Measurements from ENCODE around the gene ZBTB7C.
"Not testable (repeated sequence)": the region's sequence is repeated elsewhere in the genome, so short reads cannot be mapped to it uniquely, and the experiment has no call there.

Gene ZBTB7C

DNA sequence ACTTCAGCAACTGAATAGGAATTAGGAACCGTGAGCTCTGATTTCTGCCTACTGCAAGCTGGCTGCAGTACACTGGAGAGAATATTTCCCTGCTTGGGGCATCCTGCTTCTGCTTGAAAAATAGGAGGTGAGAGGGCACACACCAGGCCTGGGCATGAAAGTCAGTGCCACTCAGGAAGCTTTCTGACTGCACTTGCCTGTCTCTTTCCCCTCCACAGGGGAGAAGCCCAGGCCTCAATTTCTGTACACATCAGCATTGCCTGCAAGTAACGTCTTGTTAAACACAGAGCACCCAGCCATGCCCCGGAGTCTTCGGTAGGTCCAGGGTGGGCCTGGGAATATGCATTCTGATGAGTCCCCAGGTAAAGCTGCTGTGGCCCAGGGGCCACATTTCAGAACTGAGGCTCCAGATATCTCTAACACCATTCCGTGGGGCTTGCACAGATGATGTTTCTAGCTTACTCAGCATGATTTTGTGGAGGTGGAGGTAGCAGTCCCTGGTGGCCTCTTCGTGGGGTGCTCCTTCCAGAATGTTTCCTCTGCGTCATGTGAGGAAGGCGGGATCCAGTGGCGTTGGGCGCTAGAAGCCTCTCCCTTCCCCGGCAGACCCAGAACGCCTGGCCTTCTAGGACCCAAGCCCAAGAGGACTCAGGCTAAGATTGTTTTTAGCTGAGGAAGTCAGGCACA lies 114.1 kb downstream of the ZBTB7C start:
- no peak for DNase-seq

DNA sequence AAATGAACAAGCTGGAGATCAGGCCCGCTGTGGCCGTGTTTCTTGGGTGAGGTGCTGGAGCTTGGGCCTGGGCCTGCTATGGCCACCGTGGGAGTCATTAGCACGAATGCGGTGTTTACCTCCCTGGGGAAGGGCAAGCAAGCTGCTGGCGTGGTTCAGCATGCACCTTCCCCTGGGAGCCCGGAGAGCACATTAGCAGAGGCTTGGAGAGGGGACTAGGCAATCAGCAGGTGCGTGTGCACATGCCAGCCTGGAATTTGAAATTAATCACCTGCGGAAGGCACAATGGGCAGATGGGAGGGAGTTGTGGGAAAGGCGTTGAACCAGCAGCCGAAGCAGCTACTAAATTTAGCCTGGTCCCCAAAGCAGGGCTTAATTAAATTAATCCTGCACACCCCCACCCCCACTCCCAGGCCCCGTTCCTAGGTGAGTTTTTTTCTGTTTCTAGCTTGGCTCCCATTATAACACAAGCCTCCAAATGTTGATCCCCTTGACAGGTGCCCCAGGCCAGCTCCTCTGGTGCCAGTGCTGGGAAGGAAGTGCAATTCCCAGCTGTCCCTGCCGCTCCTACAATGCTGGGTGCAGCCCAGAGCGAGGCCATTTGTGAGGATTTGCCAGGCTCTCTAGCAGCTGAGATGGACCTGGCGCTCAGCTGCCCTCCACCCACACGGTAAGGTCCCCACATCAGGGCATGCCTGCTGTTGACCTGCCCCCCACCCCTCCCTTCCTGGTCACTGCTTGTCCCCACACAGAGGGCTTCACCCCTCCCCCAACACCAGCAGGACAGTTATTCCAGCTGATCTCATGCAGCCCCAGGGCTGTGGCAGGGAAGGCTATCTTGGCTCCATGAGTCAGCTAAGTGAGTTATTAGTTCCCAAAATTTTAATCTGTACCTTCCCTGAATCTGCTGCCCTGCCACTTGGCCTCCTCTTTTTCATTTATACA lies 115.0 kb downstream of the ZBTB7C start:
- no peak for DNase-seq

DNA sequence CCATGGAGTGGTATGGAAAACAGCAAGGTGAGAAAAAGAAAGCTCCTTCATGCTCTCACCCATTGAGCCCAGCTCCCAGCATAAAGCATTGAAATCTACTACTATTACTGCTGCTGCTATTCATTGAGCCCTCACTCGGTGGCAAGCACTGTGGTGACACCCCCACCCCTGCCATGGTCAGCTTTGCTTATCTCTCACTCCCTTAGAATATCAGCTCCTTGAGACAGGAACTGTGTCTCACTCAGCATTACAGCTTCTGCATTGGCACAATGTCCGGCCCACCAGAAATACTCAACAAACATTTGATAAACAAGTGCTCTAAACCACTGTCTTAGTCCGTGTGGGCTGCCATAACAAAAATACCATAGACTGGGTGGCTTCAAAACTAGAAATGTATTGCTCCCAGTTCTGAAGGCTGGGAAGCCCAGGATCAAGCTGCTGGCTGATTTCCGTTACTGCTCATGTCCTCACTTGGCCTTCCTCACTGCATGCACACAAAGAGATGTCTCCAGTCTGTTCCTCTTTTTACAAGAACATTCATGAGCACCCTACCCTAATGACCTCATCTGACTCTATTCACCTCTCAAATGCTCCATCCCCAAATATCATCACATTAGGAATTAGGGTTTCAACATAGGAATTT lies 116.3 kb downstream of the ZBTB7C start:
- no peak for DNase-seq

- no peak for DNase-seq
Measured at GRCh38 chr18:48292229-48292628, 117.0 kb downstream of the ZBTB7C start.

- no peak for DNase-seq
Measured at GRCh38 chr18:48290162-48290926, 118.8 kb downstream of the ZBTB7C start.

DNA sequence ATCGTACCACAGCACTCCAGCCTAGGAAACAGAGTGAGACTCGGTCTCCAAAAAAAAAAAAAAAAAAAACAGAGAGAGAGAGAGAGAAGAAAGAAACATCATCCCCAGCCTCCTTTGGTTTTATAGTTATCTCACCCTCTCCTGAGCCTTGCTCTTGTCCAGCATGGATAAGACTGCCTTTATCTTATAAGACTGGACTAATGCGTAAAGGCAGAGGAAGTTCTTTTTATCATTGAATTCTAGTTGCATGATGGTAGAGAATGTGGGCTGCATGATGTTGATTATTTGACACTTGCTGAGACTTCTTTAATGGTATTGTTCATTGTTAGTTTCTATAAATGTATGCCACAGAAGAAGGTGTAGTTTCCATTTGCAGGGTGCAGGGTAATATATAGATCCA lies 124.4 kb downstream of the ZBTB7C start:
- DNase-seq = no peak

GRCh38 chr18:48284011-48284410 lies 125.2 kb downstream of the ZBTB7C start:
- not testable (repeated sequence) for DNase-seq

DNA sequence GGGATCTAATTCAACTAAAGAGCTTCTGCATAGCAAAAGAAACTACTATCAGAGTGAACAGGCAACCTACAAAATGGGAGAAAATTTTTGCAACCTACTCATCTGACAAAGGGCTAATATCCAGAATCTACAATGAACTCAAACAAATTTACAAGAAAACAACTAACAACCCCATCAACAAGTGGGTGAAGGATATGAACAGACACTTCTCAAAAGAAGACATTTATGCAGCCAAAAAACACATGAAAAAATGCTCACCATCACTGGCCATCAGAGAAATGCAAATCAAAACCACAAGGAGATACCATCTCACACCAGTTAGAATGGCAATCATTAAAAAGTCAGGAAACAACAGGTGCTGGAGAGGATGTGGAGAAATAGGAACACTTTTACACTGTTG lies 127.7 kb downstream of the ZBTB7C start:
- not testable (repeated sequence) for DNase-seq

GRCh38 chr18:48279312-48279711 lies 129.9 kb downstream of the ZBTB7C start:
- no peak for DNase-seq

- DNase-seq = no peak
Measured at GRCh38 chr18:48278081-48278480, 131.1 kb downstream of the ZBTB7C start.

DNA sequence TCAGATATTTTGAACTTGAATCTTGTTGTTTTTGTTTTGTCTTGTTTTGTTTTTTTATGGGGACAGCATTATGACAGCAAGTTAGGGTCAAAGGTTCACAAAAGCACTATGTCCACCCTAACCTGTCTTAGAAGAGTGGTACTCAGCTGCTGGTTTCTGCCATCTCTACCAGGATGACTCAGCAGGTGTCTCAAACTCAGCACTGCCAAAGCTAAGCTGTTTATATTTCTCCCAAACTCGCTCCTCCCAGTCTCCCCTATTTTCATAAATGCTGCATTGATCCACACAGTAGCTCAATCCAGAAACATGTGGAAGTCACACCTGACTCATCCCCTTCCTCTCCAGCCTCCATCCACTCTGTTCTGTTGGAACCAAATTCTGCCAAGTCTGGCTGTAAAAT lies 134.9 kb downstream of the ZBTB7C start:
- no peak for DNase-seq

- no peak for DNase-seq
Measured at GRCh38 chr18:48270929-48271328, 138.3 kb downstream of the ZBTB7C start.

GRCh38 chr18:48265328-48265727 lies 143.9 kb downstream of the ZBTB7C start:
- no peak for DNase-seq

- DNase-seq = no peak
Measured at GRCh38 chr18:48263914-48264902, 145.0 kb downstream of the ZBTB7C start.

DNA sequence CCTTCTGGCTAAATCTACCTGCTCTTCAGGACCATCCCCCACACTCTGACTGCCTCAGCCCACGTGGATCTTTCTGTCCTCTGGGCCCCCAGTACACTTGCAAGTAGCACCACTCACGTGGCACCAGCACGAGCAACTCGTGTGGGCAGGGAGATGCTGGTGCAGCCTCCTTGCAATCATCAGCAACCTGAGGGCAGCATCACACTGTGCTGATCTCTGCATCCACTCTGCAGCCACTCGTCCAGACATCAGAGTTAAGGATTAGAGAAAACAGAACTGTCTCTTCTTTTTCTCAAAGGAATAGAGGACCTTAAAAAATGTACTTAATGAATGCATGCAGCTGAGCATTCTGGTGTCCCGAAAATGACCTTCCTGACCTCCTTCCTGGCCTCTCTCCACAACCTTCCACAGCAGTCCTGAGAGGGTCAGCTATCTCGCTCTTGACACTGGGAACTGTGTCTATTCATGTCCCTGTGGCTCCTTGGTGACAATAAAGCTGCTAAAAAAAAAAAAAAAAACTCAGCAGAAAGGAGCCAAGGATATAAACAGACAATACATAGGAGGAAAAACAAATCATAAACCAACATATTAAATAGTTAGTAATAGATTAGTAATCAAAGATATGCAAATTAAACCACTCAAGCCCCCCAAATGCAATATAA lies 145.9 kb downstream of the ZBTB7C start:
- DNase-seq = no peak

- DNase-seq = no peak
Measured at GRCh38 chr18:48260237-48260636, 148.9 kb downstream of the ZBTB7C start.

DNA sequence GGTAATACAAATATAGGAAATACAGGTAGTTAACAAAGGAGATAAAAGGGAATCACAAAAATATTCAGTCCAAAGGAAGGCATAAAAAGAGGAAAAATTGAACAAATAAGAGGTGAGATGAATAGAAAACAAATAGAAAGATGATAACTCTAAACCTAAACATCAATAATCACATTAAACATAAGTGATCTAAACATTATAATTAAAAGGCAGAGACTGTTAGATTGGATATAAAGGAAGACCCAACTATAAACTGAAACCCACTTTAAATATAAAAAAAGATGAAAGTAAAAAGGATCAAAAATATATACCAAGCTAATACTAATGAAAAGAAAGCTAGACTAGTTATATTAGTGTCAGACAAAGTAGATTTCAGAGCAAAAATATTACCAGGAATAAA lies 152.3 kb downstream of the ZBTB7C start:
- no peak for DNase-seq

- no peak for DNase-seq
Measured at GRCh38 chr18:48254077-48254602, 155.0 kb downstream of the ZBTB7C start.

DNA sequence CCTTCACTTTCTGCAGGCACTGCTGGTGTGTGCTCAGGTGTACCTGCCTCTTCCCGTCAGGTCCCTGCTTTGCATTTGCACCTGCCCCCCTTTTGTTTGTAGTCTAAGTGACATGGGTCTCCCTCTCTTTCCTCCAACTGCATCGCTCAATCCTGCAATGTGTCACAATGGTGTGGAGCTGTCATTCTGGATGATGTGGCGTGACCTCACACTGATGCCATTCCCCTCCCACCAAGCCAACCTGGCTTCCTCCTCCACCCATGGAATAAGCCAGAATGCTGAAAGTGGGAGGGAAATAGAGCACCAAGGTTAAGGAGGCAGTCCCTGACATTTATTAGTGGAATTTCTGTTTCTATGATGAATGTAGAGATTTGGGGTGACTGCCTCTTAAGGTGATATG lies 156.7 kb downstream of the ZBTB7C start:
- no peak for DNase-seq

GRCh38 chr18:48250918-48251317 lies 158.3 kb downstream of the ZBTB7C start:
- DNase-seq = no peak

Data from T-helper 9 cell (primary cell).